ENCODE measurements around the gene CDH4. TPM values are rescaled to one million over a fixed set of nuclear protein-coding genes. Genes with fewer than 3 reads are reported as not detected.

CDH4 gene
- total and polyA plus RNA-seq, 2 donors (not counting 3 experiments of a cell fraction or from before 2014, with no cell fraction given) = 0.17 to 0.51 TPM

- no peak overlapping the region for H3K27ac ChIP-seq (ENCODE audit: insufficient read depth, low read depth, low read length)
- dilution Hi-C loops (cut with MboI; ENCODE audit: extremely low pct_ligation_motif_present, low sequenced_read_pairs) = no loop called here
- H3K9me1 ChIP-seq (replicated peaks; ENCODE audit: control insufficient read depth, extremely low read depth, insufficient read depth, low read length) = no peaks in the 10 kb centered on the region
- TF ChIP-seq EZH2 (IDR thresholded peaks at IDR 0.05; ENCODE audit: borderline replicate concordance, low read depth, low read length, severe bottlenecking) (no peak), MYC (IDR thresholded peaks at IDR 0.05; ENCODE audit: low read depth, low read length) (no peak), GATA2 (IDR thresholded peaks at IDR 0.05; ENCODE audit: insufficient read depth, insufficient read length, low read depth, low read length) (no peak), POLR2AphosphoS5 (IDR thresholded peaks at IDR 0.05; ENCODE audit: insufficient read depth, low read depth, low read length) (no peak)
- POLR2A ChIA-PET = no interaction called here
- CTCF ChIA-PET = no interaction called here
- DNase-seq (ENCODE audit: low read depth, low spot score) (no peak), FAIRE-seq (no peak)
- no peak overlapping the region for H3K4me2 ChIP-seq (ENCODE audit: insufficient read depth, low read length)
- H2AFZ ChIP-seq (ENCODE audit: low read depth, low read length) = no peak overlapping the region
- H3K27me3 ChIP-seq (ENCODE audit: control insufficient read depth in 2 of 2, insufficient read depth in 2 of 2, low read length in 2 of 2) = no peaks in the 10 kb centered on the region
- H3K4me1 ChIP-seq (ENCODE audit: control insufficient read depth, extremely low read depth, insufficient read depth, low read length) = no peaks in the 10 kb centered on the region
- H4K20me1 ChIP-seq (replicated peaks; ENCODE audit: control insufficient read depth, extremely low read depth, insufficient read depth, low read length) = no peaks in the 10 kb centered on the region
- H3K79me2 ChIP-seq (ENCODE audit: control insufficient read depth, insufficient read depth, low read length) = no peaks in the 10 kb centered on the region
- no TSS peak for BruUV-seq (replicated peaks)
- peaks cover 8% of the 10 kb centered on the region for H3K9me3 ChIP-seq (replicated peaks; ENCODE audit: control insufficient read depth, insufficient read depth, low read length)
- no peak overlapping the region for H3K4me3 ChIP-seq (replicated peaks in 1 of 3; ENCODE audit: insufficient read depth in 1 of 3, low read depth in 1 of 3, low read length in 3 of 3)
- intact Hi-C loops (cut with micrococcal nuclease) = no loop called here
- no peak overlapping the region for H3K9ac ChIP-seq (replicated peaks; ENCODE audit: extremely low read depth, insufficient read depth, low read length)
- H3K36me3 ChIP-seq (ENCODE audit: control insufficient read depth in 2 of 2, extremely low read depth in 1 of 2, insufficient read depth in 2 of 2, low read length in 2 of 2) = no peaks in the 10 kb centered on the region
Measured at GRCh38 chr20:61512475-61512874, 260.4 kb downstream of the CDH4 start.

DNA sequence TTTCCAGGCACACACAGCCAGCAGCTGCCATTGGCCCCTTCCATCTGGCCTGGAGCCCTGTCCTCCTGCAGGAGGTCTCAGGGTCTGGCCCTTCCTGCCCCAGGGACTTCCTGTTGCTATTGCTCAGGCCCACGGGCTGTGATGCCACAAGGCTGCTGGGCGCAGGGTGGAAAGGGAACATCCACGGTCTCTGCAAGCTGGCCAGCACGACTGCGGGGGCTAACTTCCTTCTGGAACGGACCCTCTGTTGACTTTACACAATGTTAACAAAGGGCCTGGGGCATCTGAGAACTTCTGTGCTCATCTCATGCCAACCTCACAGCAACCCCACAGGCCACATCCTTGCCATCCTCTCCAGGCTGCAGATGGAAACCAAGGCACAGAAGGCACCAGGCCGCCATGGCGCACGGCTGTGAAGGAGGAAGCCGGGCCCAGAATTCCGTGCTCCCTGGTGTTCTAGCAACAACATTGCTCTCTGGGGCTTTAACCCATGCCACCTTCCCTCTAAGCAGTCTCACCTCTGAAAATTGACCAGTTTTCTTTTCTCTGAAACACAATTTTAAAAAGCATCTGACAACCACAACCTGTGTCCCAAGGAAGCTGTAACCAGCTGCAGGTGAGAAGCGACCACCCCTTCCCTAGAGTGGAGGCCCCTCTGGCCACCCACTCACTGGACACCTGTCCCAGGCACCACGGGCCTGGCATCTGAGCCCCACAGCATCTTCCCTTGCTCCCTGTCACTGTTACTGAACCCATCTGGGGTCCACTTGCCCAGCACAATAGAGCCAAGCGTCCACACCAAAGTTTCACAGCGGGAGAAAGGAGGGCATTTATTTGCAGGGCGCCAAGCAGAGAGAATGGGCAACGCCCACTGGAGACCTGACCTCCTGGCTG, 261.3 kb downstream of the CDH4 start:
- CTCF ChIA-PET = no interaction called here
- Histone ChIP-seq H3K27ac (ENCODE audit: insufficient read depth, low read depth, low read length) (no peak overlapping the region), H3K4me2 (ENCODE audit: insufficient read depth, low read length) (no peak overlapping the region), H3K4me1 (ENCODE audit: control insufficient read depth, extremely low read depth, insufficient read depth, low read length) (no peaks in the 10 kb centered on the region), H3K9me1 (replicated peaks; ENCODE audit: control insufficient read depth, extremely low read depth, insufficient read depth, low read length) (no peaks in the 10 kb centered on the region), H2AFZ (ENCODE audit: low read depth, low read length) (no peak overlapping the region), H3K36me3 (ENCODE audit: control insufficient read depth in 2 of 2, extremely low read depth in 1 of 2, insufficient read depth in 2 of 2, low read length in 2 of 2) (no peaks in the 10 kb centered on the region), H3K27me3 (ENCODE audit: control insufficient read depth in 2 of 2, insufficient read depth in 2 of 2, low read length in 2 of 2) (no peaks in the 10 kb centered on the region), H3K79me2 (ENCODE audit: control insufficient read depth, insufficient read depth, low read length) (no peaks in the 10 kb centered on the region), H4K20me1 (replicated peaks; ENCODE audit: control insufficient read depth, extremely low read depth, insufficient read depth, low read length) (no peaks in the 10 kb centered on the region), H3K4me3 (replicated peaks in 1 of 3; ENCODE audit: insufficient read depth in 1 of 3, low read depth in 1 of 3, low read length in 3 of 3) (no peak overlapping the region), H3K9me3 (replicated peaks; ENCODE audit: control insufficient read depth, insufficient read depth, low read length) (peaks cover 8% of the 10 kb centered on the region), H3K9ac (replicated peaks; ENCODE audit: extremely low read depth, insufficient read depth, low read length) (no peak overlapping the region)
- dilution Hi-C loops (cut with MboI; ENCODE audit: extremely low pct_ligation_motif_present, low sequenced_read_pairs) = no loop called here
- TF ChIP-seq GATA2 (IDR thresholded peaks at IDR 0.05; ENCODE audit: insufficient read depth, insufficient read length, low read depth, low read length) (no peak), POLR2A (IDR thresholded peaks at IDR 0.05; ENCODE audit: low read depth, low read length) (no peak), FOS (IDR thresholded peaks at IDR 0.05; ENCODE audit: borderline replicate concordance, insufficient read depth, low read length) (no peak), EZH2 (IDR thresholded peaks at IDR 0.05; ENCODE audit: borderline replicate concordance, low read depth, low read length, severe bottlenecking) (no peak), CTCF (IDR thresholded peaks at IDR 0.05; ENCODE audit: extremely low read depth in 1 of 2, insufficient read depth in 1 of 2, low read depth in 1 of 2, low read length in 2 of 2) (no peak)
- FAIRE-seq (no peak), DNase-seq (ENCODE audit: low read depth, low spot score) (no peak)
- BruUV-seq (replicated peaks) = no TSS peak
- POLR2A ChIA-PET = no interaction called here
- intact Hi-C loops (cut with micrococcal nuclease) = no loop called here

Measured in endothelial cell of umbilical vein (primary cell).